Measurements from ENCODE around the gene HEATR1. TPM values are rescaled to one million over a fixed set of nuclear protein-coding genes. Genes with fewer than 3 reads are reported as not detected.

Gene HEATR1
- total RNA-seq, 6 experiments from 2014 or later = 34.5 to 43.6 (median 39.2) TPM

- Mint-ChIP-seq H3K36me3 (ENCODE audit: low read depth) (peaks cover 26% of the 10 kb centered on the region), H3K27ac (no peak overlapping the region)
Observed at GRCh38 chr1:236561976-236562375, 42.3 kb downstream of the HEATR1 start.

DNA sequence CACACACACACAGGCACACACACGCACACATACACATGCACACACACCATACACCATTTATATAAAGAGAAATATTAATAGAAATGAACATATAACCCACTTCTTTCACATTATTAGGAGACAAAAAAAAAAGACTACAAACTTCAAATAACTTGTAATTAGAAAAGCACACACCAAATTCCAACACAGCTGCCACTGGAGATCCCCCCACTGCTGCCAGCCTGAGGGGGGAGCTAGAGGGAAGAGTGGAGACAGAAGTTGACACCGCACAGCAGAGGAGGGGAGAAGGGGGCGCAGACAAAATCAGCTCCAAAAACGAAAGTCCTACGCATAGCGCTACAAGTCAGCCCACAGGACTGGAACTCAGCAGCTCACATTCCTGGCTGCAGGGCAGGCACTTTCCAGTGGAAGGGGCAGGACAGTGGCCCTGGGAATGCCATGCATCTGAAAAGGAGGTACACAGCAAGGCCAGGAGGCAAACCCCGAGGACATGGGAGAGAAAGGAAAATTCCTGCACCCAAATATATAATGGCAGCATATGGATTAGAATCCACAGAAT lies 44.0 kb downstream of the HEATR1 start:
- Mint-ChIP-seq H3K4me1 (ENCODE audit: low read depth) (no peaks in the 10 kb centered on the region), H3K9me3 (no peaks in the 10 kb centered on the region), H3K27ac (no peak overlapping the region), H3K36me3 (ENCODE audit: low read depth) (peaks cover 36% of the 10 kb centered on the region), H3K4me3 (no peak overlapping the region), H3K27me3 (ENCODE audit: insufficient read depth) (no peaks in the 10 kb centered on the region)
- TF ChIP-seq, protein P1, sequence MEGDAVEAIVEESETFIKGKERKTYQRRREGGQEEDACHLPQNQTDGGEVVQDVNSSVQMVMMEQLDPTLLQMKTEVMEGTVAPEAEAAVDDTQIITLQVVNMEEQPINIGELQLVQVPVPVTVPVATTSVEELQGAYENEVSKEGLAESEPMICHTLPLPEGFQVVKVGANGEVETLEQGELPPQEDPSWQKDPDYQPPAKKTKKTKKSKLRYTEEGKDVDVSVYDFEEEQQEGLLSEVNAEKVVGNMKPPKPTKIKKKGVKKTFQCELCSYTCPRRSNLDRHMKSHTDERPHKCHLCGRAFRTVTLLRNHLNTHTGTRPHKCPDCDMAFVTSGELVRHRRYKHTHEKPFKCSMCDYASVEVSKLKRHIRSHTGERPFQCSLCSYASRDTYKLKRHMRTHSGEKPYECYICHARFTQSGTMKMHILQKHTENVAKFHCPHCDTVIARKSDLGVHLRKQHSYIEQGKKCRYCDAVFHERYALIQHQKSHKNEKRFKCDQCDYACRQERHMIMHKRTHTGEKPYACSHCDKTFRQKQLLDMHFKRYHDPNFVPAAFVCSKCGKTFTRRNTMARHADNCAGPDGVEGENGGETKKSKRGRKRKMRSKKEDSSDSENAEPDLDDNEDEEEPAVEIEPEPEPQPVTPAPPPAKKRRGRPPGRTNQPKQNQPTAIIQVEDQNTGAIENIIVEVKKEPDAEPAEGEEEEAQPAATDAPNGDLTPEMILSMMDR (IDR thresholded peaks at IDR 0.05) = no peak
- no peak for DNase-seq

More at GRCh38 chr1:236561976-236562375, 42.3 kb downstream of the HEATR1 start:
- H3K4me3 Mint-ChIP-seq = no peak overlapping the region
- no peaks in the 10 kb centered on the region for H3K27me3 Mint-ChIP-seq (ENCODE audit: insufficient read depth)
- no peaks in the 10 kb centered on the region for H3K4me1 Mint-ChIP-seq (ENCODE audit: low read depth)
- no peak for DNase-seq
- TF ChIP-seq, protein P1 (IDR thresholded peaks at IDR 0.05) = no peak
- no peaks in the 10 kb centered on the region for H3K9me3 Mint-ChIP-seq

DNA sequence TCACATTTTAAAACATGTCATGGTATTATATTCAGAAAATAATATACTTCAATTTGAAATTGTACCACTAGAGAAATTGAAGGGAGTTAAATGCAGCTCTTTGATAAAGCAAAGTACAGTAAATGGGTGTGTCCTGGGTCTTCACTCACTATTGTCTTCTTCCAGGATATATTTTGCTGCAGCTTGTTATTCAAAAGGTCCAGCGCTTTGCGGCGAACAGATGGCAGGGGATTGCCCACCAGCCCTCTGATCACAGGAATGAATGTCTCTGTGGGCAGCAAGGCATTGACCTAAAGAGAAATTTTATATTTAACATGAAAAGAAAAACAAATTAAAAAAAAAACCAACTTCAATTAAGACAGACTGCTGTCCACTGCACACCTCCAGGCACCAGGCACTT lies 45.5 kb downstream of the HEATR1 start:
- H3K27me3 Mint-ChIP-seq (ENCODE audit: insufficient read depth) = no peaks in the 10 kb centered on the region
- TF ChIP-seq, protein P1 (IDR thresholded peaks at IDR 0.05) = no peak
- no peak overlapping the region for H3K27ac Mint-ChIP-seq
- no peak overlapping the region for H3K4me3 Mint-ChIP-seq
- no peaks in the 10 kb centered on the region for H3K4me1 Mint-ChIP-seq (ENCODE audit: low read depth)
- no peak for DNase-seq
- no peaks in the 10 kb centered on the region for H3K9me3 Mint-ChIP-seq
- peaks cover 34% of the 10 kb centered on the region for H3K36me3 Mint-ChIP-seq (ENCODE audit: low read depth)

GRCh38 chr1:236558081-236558480 lies 46.2 kb downstream of the HEATR1 start:
- Mint-ChIP-seq H3K36me3 (ENCODE audit: low read depth) (peaks cover 34% of the 10 kb centered on the region), H3K27ac (no peak overlapping the region), H3K27me3 (ENCODE audit: insufficient read depth) (no peaks in the 10 kb centered on the region), H3K9me3 (no peaks in the 10 kb centered on the region), H3K4me1 (ENCODE audit: low read depth) (no peaks in the 10 kb centered on the region), H3K4me3 (no peak overlapping the region)
- TF ChIP-seq, protein P1 (IDR thresholded peaks at IDR 0.05) = no peak
- DNase-seq = no peak

- no peak overlapping the region for H3K4me3 Mint-ChIP-seq
Observed at GRCh38 chr1:236556606-236557005, 47.7 kb downstream of the HEATR1 start.

More at GRCh38 chr1:236556606-236557005, 47.7 kb downstream of the HEATR1 start:
- DNase-seq = no peak
- Mint-ChIP-seq H3K27ac (no peak overlapping the region), H3K4me1 (ENCODE audit: low read depth) (no peaks in the 10 kb centered on the region), H3K27me3 (ENCODE audit: insufficient read depth) (no peaks in the 10 kb centered on the region), H3K36me3 (ENCODE audit: low read depth) (peaks cover 37% of the 10 kb centered on the region), H3K9me3 (no peaks in the 10 kb centered on the region)
- TF ChIP-seq, protein P1 (IDR thresholded peaks at IDR 0.05) = no peak
